K562 (cell line): Measurements from ENCODE around the gene PSMC2. TPM values are rescaled to one million over a fixed set of nuclear protein-coding genes. Genes with fewer than 3 reads are reported as not detected.
A peak's percentile ranks its signal among the peaks of the same experiment; 100 is the strongest.

Experiments used
- EGR1 ChIP-seq: fragments of 450-650 bp; conservative IDR thresholded peaks from 2 replicates; pipeline ENCODE4 v1.6.1; 2017; ENCODE audit warnings: mild to moderate bottlenecking
- EWSR1 ChIP-seq: fragments of 450-650 bp; IDR thresholded peaks from 2 replicates; pipeline ENCODE4 v1.6.1; 2018; ENCODE audit warnings: borderline replicate concordance, mild to moderate bottlenecking, low read depth, moderate library complexity; ENCODE audit not compliant: partially characterized antibody
- GATA2 ChIP-seq: sonication (generic); formaldehyde crosslinking; IDR thresholded peaks from 2 replicates; pipeline ENCODE4 v1.4.0; 2020; ENCODE audit warnings: mild to moderate bottlenecking, missing genetic modification reagents
- HDAC3 ChIP-seq: fragments of 450-650 bp; IDR thresholded peaks from 2 replicates; pipeline ENCODE4 v1.6.1; 2018; ENCODE audit warnings: borderline replicate concordance, mild to moderate bottlenecking, moderate library complexity; ENCODE audit not compliant: partially characterized antibody
- MTA1 ChIP-seq: fragments of 450-650 bp; IDR thresholded peaks from 2 replicates; pipeline ENCODE4 v1.6.1; 2017; ENCODE audit warnings: borderline replicate concordance
- NCOA6 ChIP-seq: fragments of 450-650 bp; IDR thresholded peaks from 2 replicates; pipeline ENCODE4 v1.6.1; 2017; ENCODE audit warnings: mild to moderate bottlenecking
- PKNOX1 ChIP-seq: fragments of 450-650 bp; IDR thresholded peaks from 2 replicates; pipeline ENCODE4 v1.6.1; 2016
- PTTG1 ChIP-seq: fragments of 450-650 bp; IDR thresholded peaks from 2 replicates; pipeline ENCODE4 v1.6.1; 2016; ENCODE audit warnings: low read depth, mild to moderate bottlenecking, missing genetic modification characterization, missing compliant biosample characterization
- TARDBP ChIP-seq: fragments of 450-650 bp; IDR thresholded peaks from 2 replicates; pipeline ENCODE4 v1.6.1; 2016
- ZNF239 ChIP-seq: fragments of 250-450 bp; sonication (Bioruptor Pico); IDR thresholded peaks from 2 replicates; pipeline ENCODE4 v1.4.0; 2020; ENCODE audit warnings: mild to moderate bottlenecking
- ZNF280A ChIP-seq: fragments of 450-650 bp; IDR thresholded peaks from 2 replicates; pipeline ENCODE4 v1.6.1; 2018; ENCODE audit warnings: mild to moderate bottlenecking, low read depth; ENCODE audit not compliant: partially characterized antibody
- ZNF436 ChIP-seq: fragments of 250-450, 450-650 bp; sonication (Bioruptor Pico); formaldehyde crosslinking; IDR thresholded peaks from 2 replicates; pipeline ENCODE4 v1.7.0; 2020; ENCODE audit warnings: mild to moderate bottlenecking
- ZNF79 ChIP-seq: fragments of 250-450 bp; sonication (Bioruptor Pico); IDR thresholded peaks from 2 replicates; pipeline ENCODE4 v1.4.0; 2020; ENCODE audit warnings: low read depth, mild to moderate bottlenecking, moderate library complexity
- polyA plus RNA-seq, 8 experiments: library from polyadenylated mRNA; depleted of rRNA in 4 of 8; stranded (reverse) in 5 of 8; unstranded in 3 of 8; fragments of >200 nt; fragmentation: Nextera tagmentation in 2 of 8; fragmentation: Illumina TruSeq in 1 of 8; extraction: Ambion mirVana in 2 of 8; extraction: Trizol in 1 of 8; gene quantifications; 2 replicates each; pipeline versions ENCODE4 v1.2.1 to v1.2.3, GENCODE V29; 2011 to 2014; ENCODE audit warnings: inconsistent platforms in 1 of 8, missing spikeins in 1 of 8
- total RNA-seq, 7 experiments: library from RNA; depleted of rRNA in 6 of 7; stranded (reverse); fragments of >200 nt in 6 of 7; fragmentation: Illumina TruSeq in 2 of 7; extraction: Trizol in 2 of 7; gene quantifications; 2 replicates each; pipeline versions ENCODE4 v1.2.1 to v1.2.3, GENCODE V29; 2011 to 2021; ENCODE audit warnings: low replicate concordance in 1 of 7
- TF ChIP-seq, protein P1 (sequence below), 2 experiments: fragments of 250-450 bp in 1 of 2; fragments of 450-650 bp in 1 of 2; sonication (Bioruptor Pico) in 1 of 2; IDR thresholded peaks; 2 replicates each; pipeline versions ENCODE4 v1.6.1 to v1.8.0; 2016 to 2021; ENCODE audit warnings: mild to moderate bottlenecking in 2 of 2, moderate library complexity in 2 of 2, missing compliant biosample characterization in 1 of 2, missing genetic modification characterization in 1 of 2
- TF ChIP-seq, protein P2 (sequence below): sonication (generic); formaldehyde crosslinking; IDR thresholded peaks from 2 replicates; pipeline ENCODE4 v1.9.0; 2022; ENCODE audit warnings: mild to moderate bottlenecking, missing genetic modification reagents
- TF ChIP-seq, protein P3 (sequence below): fragments of 450-650 bp; IDR thresholded peaks from 2 replicates; pipeline ENCODE4 v1.6.1; 2016; ENCODE audit warnings: antibody characterized with exemption

PSMC2 gene
- total and polyA plus RNA-seq, 9 of the 15 experiments (the other 6 are each of a cell fraction or from before 2014, with no cell fraction given): 316 to 1,105 (median 511) TPM

GRCh38 chr7:103347507-103348267, at the start of gene PSMC2 (continued):
- peak; percentile 53 for TF ChIP-seq PKNOX1
- TF ChIP-seq HDAC3: no peak
- TF ChIP-seq, protein P1, sequence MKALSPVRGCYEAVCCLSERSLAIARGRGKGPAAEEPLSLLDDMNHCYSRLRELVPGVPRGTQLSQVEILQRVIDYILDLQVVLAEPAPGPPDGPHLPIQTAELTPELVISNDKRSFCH (CRISPR knock-in tag; IDR thresholded peaks at IDR 0.05): no peak
- TF ChIP-seq, protein P1 (tag; IDR thresholded peaks at IDR 0.05): no peak
- TF ChIP-seq ZNF79 (CRISPR knock-in tag): no peak
- TF ChIP-seq GATA2 (CRISPR knock-in tag): no peak
- TF ChIP-seq, protein P2, sequence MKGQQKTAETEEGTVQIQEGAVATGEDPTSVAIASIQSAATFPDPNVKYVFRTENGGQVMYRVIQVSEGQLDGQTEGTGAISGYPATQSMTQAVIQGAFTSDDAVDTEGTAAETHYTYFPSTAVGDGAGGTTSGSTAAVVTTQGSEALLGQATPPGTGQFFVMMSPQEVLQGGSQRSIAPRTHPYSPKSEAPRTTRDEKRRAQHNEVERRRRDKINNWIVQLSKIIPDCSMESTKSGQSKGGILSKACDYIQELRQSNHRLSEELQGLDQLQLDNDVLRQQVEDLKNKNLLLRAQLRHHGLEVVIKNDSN: peak; percentile 78
- TF ChIP-seq TARDBP: no peak
- no peak for TF ChIP-seq ZNF280A
- no peak for TF ChIP-seq EGR1
- TF ChIP-seq MTA1: no peak
- TF ChIP-seq, protein P3, sequence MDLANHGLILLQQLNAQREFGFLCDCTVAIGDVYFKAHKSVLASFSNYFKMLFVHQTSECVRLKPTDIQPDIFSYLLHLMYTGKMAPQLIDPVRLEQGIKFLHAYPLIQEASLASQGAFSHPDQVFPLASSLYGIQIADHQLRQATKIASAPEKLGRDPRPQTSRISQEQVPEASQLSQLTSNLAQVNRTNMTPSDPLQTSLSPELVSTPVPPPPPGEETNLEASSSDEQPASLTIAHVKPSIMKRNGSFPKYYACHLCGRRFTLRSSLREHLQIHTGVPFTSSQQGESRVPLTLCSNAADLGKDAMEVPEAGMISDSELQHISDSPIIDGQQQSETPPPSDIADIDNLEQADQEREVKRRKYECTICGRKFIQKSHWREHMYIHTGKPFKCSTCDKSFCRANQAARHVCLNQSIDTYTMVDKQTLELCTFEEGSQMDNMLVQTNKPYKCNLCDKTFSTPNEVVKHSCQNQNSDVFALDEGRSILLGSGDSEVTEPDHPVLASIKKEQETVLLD: no peak
- no peak for TF ChIP-seq EWSR1
- TF ChIP-seq ZNF239 (CRISPR knock-in tag): no peak
- no peak for TF ChIP-seq NCOA6
- no peak for TF ChIP-seq PTTG1
- no peak for TF ChIP-seq ZNF436
